GM12865 (cell line): ENCODE measurements around the gene PBXIP1.
A peak's percentile ranks its signal among the peaks of the same experiment; 100 is the strongest.

Experiments
- DNase-seq: peaks from one replicate; pipeline ENCODE4 v3.0.0; 2010; ENCODE audit warnings: low read depth
- H3K4me3 ChIP-seq: 2 replicates; pipeline ENCODE4 v1.5.1; 2011; ENCODE audit warnings: mild to moderate bottlenecking, low read depth, low read length, control low read depth
- CTCF ChIP-seq: IDR thresholded peaks from 2 replicates; pipeline ENCODE4 v1.5.1; 2011; ENCODE audit warnings: low read length, control low read depth, low read depth, inconsistent platforms; ENCODE audit not compliant: insufficient read depth; ENCODE audit errors: missing control alignments

Gene PBXIP1

GRCh38 chr1:154969860-154970452 is 14.1 kb upstream of the PBXIP1 start:
- TF ChIP-seq CTCF, result no peak
- peak overlapping the region; percentile 19; the same call in 1 of the 2 replicates for H3K4me3 ChIP-seq
- DNase-seq, result no peak

GRCh38 chr1:154969246-154969645 is 13.3 kb upstream of the PBXIP1 start:
- TF ChIP-seq CTCF, result no peak
- no peak overlapping the region for H3K4me3 ChIP-seq
- DNase-seq, result no peak

- no peak for TF ChIP-seq CTCF
- H3K4me3 ChIP-seq, result no peak overlapping the region
Measured at GRCh38 chr1:154968731-154969130, 12.8 kb upstream of the PBXIP1 start.

GRCh38 chr1:154967331-154967950 is 11.5 kb upstream of the PBXIP1 start:
- no peak for TF ChIP-seq CTCF
- DNase-seq, result no peak
- no peak overlapping the region for H3K4me3 ChIP-seq

More at GRCh38 chr1:154968731-154969130, 12.8 kb upstream of the PBXIP1 start:
- DNase-seq, result no peak

GRCh38 chr1:154966111-154966510 is 10.2 kb upstream of the PBXIP1 start:
- DNase-seq, result no peak
- TF ChIP-seq CTCF, result no peak
- H3K4me3 ChIP-seq, result no peak overlapping the region

GRCh38 chr1:154964359-154964758 is 8.5 kb upstream of the PBXIP1 start:
- no peak for TF ChIP-seq CTCF
- no peak for DNase-seq

GRCh38 chr1:154963643-154964042 is 7.7 kb upstream of the PBXIP1 start:
- no peak overlapping the region for H3K4me3 ChIP-seq

More at GRCh38 chr1:154964359-154964758, 8.5 kb upstream of the PBXIP1 start:
- no peak overlapping the region for H3K4me3 ChIP-seq

More at GRCh38 chr1:154963643-154964042, 7.7 kb upstream of the PBXIP1 start:
- no peak for TF ChIP-seq CTCF
- no peak for DNase-seq
